ENCODE measurements around the gene ESRRA. TPM values are rescaled to one million over a fixed set of nuclear protein-coding genes. Genes with fewer than 3 reads are reported as not detected.

Gene ESRRA
- total RNA-seq, 2 experiments from 2014 or later: 46.6 to 54.0 TPM

DNA sequence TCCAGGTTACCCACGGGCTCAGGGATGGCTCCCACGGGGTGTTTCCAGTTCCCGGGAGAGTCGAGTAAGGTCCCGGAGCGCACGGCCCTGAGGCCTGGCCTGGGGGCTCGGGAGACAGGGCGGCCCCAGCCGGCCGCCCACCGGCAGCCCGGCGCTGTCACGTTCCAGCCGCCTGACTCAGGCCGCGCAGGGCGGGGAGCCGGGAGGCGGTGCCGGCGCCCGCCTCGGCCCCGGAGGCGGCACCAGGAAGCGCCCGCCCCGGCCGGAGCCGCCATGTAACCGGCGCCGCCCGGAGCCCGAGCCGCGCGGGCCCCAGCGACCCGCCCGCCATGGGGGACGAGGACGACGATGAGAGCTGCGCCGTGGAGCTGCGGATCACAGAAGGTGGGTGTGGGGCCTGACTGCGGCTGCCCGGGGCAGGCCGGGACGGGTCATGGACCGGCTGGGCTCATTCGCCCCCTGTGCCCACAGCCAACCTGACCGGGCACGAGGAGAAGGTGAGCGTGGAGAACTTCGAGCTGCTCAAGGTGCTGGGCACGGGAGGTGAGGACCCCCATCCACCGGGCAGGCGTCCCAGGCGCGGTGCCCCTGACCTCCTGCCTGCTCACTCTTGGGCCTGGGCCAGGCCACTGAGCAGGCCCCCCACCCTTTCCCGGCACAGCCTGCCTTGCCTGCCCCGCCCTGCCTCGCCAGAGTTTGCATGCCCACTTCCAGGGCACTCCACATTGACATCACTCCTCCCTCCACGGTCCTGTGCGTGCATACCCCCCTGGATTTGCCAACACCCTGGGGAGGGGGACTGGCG, 53.8 kb downstream of the ESRRA start, which contains the start of gene RPS6KA4:
TSS of gene RPS6KA4 (plus strand) at position 256 of the 805 bp plus-strand sequence. CDS start at position 330, 74 bp downstream.
- H3K27me3 Mint-ChIP-seq: no peaks in the 10 kb centered on the region
- ATAC-seq (peak; percentile 91), DNase-seq (no peak)
- H3K36me3 Mint-ChIP-seq: peaks cover 20% of the 10 kb centered on the region
- peak within 1 kb of the TSS; percentile 86 for H3K4me3 Mint-ChIP-seq
- peaks cover 41% of the 10 kb centered on the region for H3K4me1 Mint-ChIP-seq
- no peaks in the 10 kb centered on the region for H3K9me3 Mint-ChIP-seq (ENCODE audit: low read depth)
- CTCF ChIA-PET: interaction anchor here (0.6 to 3.1 kb wide), 12 partner anchors 16 to 384 kb away, joined by 3 to 26 read pairs (median 5); no protein-coding TSS in a partner anchor
- peak within 1 kb of the TSS; percentile 81 for H3K27ac Mint-ChIP-seq

DNA sequence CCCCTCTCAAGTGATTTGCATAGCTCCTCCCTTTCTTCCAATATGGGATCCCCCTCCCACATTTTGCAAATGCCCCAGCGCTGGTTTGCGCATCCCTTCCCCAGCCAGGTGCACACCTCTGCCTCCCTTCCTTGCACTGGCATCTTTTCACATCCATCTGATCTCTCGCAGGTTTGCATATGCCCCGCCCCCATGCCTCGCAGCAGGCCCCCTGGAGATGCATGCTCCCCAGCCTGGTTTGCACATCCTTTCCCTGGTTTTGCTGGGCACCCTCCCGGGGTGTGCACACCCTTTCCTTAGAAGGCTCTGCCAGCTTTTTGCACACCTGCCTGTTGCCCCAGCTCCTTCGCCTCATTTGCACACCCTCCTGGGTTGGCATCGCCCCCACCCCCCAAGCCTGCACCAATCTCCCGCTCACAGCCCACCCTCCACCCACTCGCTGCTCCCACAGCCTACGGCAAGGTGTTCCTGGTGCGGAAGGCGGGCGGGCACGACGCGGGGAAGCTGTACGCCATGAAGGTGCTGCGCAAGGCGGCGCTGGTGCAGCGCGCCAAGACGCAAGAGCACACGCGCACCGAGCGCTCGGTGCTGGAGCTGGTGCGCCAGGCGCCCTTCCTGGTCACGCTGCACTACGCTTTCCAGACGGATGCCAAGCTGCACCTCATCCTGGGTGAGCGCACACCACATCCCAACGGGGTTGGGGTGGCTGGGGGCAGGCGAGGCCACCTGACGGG, 54.6 kb downstream of the ESRRA start:
- H3K27ac Mint-ChIP-seq: peak overlapping the region; percentile 72
- H3K27me3 Mint-ChIP-seq: no peaks in the 10 kb centered on the region
- ATAC-seq (peak; percentile 38), DNase-seq (no peak)
- no peaks in the 10 kb centered on the region for H3K9me3 Mint-ChIP-seq (ENCODE audit: low read depth)
- CTCF ChIA-PET: interaction anchor here (0.8 to 3.1 kb wide), 15 partner anchors 9 to 383 kb away, joined by 3 to 26 read pairs (median 5); partner anchors contain the start of genes PRDX5, STIP1 and TRMT112
- H3K36me3 Mint-ChIP-seq: peaks cover 24% of the 10 kb centered on the region
- peak overlapping the region; percentile 86 for H3K4me3 Mint-ChIP-seq
- peaks cover 44% of the 10 kb centered on the region for H3K4me1 Mint-ChIP-seq

DNA sequence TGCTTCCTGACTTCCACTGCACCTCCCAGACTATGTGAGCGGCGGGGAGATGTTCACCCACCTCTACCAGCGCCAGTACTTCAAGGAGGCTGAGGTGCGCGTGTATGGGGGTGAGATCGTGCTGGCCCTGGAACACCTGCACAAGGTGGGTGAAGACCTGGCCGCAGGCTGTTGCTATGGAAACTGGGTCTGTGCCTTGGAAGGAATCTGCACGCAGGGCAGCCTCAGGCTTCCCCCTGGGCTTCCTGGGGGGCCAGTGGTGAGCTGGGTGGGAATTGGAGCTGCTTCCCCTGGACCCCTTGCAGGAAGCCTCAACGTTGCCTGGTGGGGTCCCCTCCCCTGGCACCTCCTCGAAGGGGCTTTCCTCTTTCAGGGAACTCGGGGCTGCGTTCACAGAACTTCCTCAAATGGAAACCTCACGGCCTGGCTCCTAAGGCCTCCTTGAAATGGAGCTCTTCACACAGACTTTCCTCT, 55.2 kb downstream of the ESRRA start:
- Mint-ChIP-seq H3K36me3 (peaks cover 29% of the 10 kb centered on the region), H3K27ac (no peak overlapping the region)
- ATAC-seq: no peak

DNA sequence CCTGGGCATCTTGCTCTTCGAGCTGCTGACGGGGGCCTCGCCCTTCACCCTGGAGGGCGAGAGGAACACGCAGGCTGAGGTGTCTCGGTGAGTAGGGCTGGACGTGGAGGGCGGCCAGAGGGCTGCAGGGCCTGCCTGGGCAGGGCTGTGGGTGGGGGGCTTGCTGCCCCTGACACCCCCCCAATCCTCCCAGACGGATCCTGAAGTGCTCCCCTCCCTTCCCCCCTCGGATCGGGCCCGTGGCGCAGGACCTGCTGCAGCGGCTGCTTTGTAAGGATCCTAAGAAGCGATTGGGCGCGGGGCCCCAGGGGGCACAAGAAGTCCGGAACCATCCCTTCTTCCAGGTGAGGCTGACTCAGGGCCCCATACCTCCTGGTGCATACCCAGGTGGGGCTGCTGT, 56.3 kb downstream of the ESRRA start:
- Mint-ChIP-seq H3K9me3 (ENCODE audit: low read depth) (no peaks in the 10 kb centered on the region), H3K27ac (no peak overlapping the region), H3K4me3 (no peak overlapping the region), H3K27me3 (no peaks in the 10 kb centered on the region), H3K4me1 (peaks cover 40% of the 10 kb centered on the region), H3K36me3 (peaks cover 35% of the 10 kb centered on the region)
- ATAC-seq (no peak), DNase-seq (no peak)
- CTCF ChIA-PET: interaction anchor here (1.8 to 3.1 kb wide), 5 partner anchors 19 to 291 kb away, joined by 7 to 26 read pairs (median 10); partner anchors contain the start of genes PRDX5 and TRMT112

More for the DNA sequence above, 55.2 kb downstream of the ESRRA start:
- Mint-ChIP-seq H3K9me3 (ENCODE audit: low read depth) (no peaks in the 10 kb centered on the region), H3K4me1 (peaks cover 44% of the 10 kb centered on the region), H3K4me3 (peak overlapping the region; percentile 86), H3K27me3 (no peaks in the 10 kb centered on the region)
- CTCF ChIA-PET: interaction anchor here (1.0 to 3.1 kb wide), 12 partner anchors 10 to 382 kb away, joined by 3 to 26 read pairs (median 6); partner anchors contain the start of genes PRDX5, STIP1 and TRMT112
- DNase-seq: no peak

DNA sequence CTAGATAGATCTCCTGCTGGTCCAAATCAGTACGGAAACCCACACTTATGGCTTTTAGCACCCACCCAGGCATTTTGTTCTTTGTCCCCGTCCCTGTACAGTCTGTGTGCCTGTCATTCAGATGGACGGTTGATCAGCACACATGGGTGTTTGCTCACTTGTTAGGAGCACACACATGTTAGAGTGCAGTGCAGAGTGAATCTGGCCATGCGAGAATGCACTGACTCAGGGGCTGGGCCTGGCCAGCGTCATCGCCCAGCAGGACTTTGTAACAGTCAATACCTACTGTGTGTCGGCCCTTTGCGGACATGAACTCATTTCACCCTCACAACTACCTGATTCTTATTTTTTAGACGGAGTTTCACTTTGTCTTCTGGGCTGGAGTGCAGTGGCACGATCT, 57.0 kb downstream of the ESRRA start:
- H3K4me3 Mint-ChIP-seq: no peak overlapping the region
- H3K9me3 Mint-ChIP-seq (ENCODE audit: low read depth): no peaks in the 10 kb centered on the region
- no peak overlapping the region for H3K27ac Mint-ChIP-seq
- ATAC-seq (no peak), DNase-seq (no peak)
- H3K36me3 Mint-ChIP-seq: peaks cover 38% of the 10 kb centered on the region
- CTCF ChIA-PET: no interaction called here
- no peaks in the 10 kb centered on the region for H3K27me3 Mint-ChIP-seq
- H3K4me1 Mint-ChIP-seq: peaks cover 39% of the 10 kb centered on the region

DNA sequence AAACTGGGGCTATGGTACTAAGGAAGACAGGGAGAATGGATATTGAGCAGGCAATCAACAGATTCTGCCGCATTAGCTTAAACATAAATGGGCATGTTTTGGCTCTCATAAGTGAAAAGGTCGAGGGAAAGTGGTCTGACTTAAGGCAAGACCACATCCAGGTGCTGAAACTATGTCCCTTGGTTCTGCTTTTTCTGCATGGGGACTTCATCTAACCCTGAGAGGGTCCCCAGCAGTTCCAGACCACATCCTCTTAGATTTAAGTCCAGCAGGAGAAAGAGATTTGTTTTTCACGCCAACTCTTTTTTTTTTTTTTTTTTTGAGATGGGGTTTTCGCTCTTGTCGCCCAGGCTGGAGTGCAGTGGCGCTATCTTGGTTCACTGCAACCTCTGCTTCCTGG, 59.1 kb downstream of the ESRRA start:
- Mint-ChIP-seq H3K4me3 (no peak overlapping the region), H3K4me1 (peaks cover 24% of the 10 kb centered on the region), H3K9me3 (ENCODE audit: low read depth) (no peaks in the 10 kb centered on the region), H3K36me3 (peaks cover 46% of the 10 kb centered on the region), H3K27me3 (no peaks in the 10 kb centered on the region), H3K27ac (no peak overlapping the region)
- CTCF ChIA-PET: interaction anchor here (1.4 kb wide), 1 partner anchor 22 kb away, joined by 4 read pairs; no protein-coding TSS in a partner anchor
- DNase-seq: no peak
- no peak for ATAC-seq

DNA sequence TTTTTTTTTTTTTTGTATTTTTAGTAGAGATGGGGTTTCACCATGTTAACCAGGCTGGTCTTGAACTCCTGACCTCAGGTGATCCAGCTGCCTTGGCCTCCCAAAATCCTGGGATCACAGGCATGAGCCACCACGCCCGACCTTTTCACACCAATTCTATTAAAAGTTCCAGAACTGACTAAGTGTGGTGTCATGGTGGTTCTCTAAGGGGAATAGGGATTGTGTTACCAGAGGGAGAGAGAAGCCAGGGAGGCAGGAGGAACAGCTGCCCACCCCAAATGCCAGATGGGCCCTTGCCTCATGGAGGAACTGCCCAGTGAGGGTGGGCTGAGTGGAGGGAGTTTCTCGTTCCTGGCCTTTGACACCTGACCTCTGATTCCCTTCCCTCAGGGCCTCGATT, 59.6 kb downstream of the ESRRA start:
- Mint-ChIP-seq H3K4me3 (no peak overlapping the region), H3K27me3 (no peaks in the 10 kb centered on the region), H3K27ac (no peak overlapping the region), H3K9me3 (ENCODE audit: low read depth) (no peaks in the 10 kb centered on the region), H3K4me1 (peaks cover 20% of the 10 kb centered on the region), H3K36me3 (peaks cover 49% of the 10 kb centered on the region)
- CTCF ChIA-PET: interaction anchor here (1.4 kb wide), 1 partner anchor 22 kb away, joined by 4 read pairs; no protein-coding TSS in a partner anchor
- no peak for DNase-seq
- no peak for ATAC-seq

Small RNAs within 50 kb of the gene (microRNA-seq; reads per million reads assigned to microRNA genes)
- 1.3 reads per million for gene MIR7155

Other genes starting within 250 kb of the ESRRA start
- gene MACROD1, start 139.4 kb upstream of the ESRRA start, total RNA-seq: 10 to 100 TPM; 10.1 to 12.3 TPM
- gene STIP1, start 119.4 kb upstream of the ESRRA start, total RNA-seq: 100 to 1,000 TPM; 303 to 410 TPM
- 100 to 1,000 TPM; 210 to 217 TPM for gene FERMT3, start 98.8 kb upstream of the ESRRA start, total RNA-seq
- 10 to 100 TPM; 33.4 to 37.1 TPM for gene TRPT1, start 79.3 kb upstream of the ESRRA start, total RNA-seq
- 10 to 100 TPM; 83.8 to 84.1 TPM for gene NUDT22, start 79.2 kb upstream of the ESRRA start, total RNA-seq
- gene DNAJC4, start 75.0 kb upstream of the ESRRA start, total RNA-seq: 10 to 100 TPM; 29.7 to 37.0 TPM
- 10 to 100 TPM; 53.4 to 54.8 TPM for gene VEGFB, start 70.9 kb upstream of the ESRRA start, total RNA-seq
- gene FKBP2, start 64.4 kb upstream of the ESRRA start, total RNA-seq: 10 to 100 TPM; 23.4 to 23.9 TPM
- gene PPP1R14B, start 58.6 kb upstream of the ESRRA start, total RNA-seq: 100 to 1,000 TPM; 142 to 177 TPM
- gene PLCB3, start 54.0 kb upstream of the ESRRA start, total RNA-seq: 10 to 100 TPM; 18.1 to 20.4 TPM
- gene BAD, start 20.9 kb upstream of the ESRRA start, total RNA-seq: 10 to 100 TPM; 35.6 to 36.1 TPM
- gene GPR137, start 19.7 kb upstream of the ESRRA start, total RNA-seq: 10 to 100 TPM; 32.9 to 46.0 TPM
- under 1 TPM in 1 of 2 experiments, not detected in 1; 0.29 TPM for gene KCNK4, start 14.2 kb upstream of the ESRRA start, total RNA-seq
- gene CATSPERZ, start 5.2 kb upstream of the ESRRA start, total RNA-seq: not detected
- 100 to 1,000 TPM; 134 to 153 TPM for gene TRMT112, start 12.0 kb downstream of the ESRRA start, total RNA-seq
- gene PRDX5, start 12.6 kb downstream of the ESRRA start, total RNA-seq: 100 to 1,000 TPM; 125 to 163 TPM
- gene CCDC88B, start 34.7 kb downstream of the ESRRA start, total RNA-seq: 100 to 1,000 TPM; 152 to 164 TPM
- 10 to 100 TPM; 31.1 to 41.9 TPM for gene RPS6KA4, start 53.6 kb downstream of the ESRRA start, total RNA-seq